ENCODE measurements around the gene ZDHHC7. TPM values are rescaled to one million over a fixed set of nuclear protein-coding genes. Genes with fewer than 3 reads are reported as not detected.
A peak's percentile ranks its signal among the peaks of the same experiment; 100 is the strongest.

ZDHHC7 gene
- total RNA-seq, 1 donor from 2014 or later, result 59.2 TPM

- TF ChIP-seq, protein P1, sequence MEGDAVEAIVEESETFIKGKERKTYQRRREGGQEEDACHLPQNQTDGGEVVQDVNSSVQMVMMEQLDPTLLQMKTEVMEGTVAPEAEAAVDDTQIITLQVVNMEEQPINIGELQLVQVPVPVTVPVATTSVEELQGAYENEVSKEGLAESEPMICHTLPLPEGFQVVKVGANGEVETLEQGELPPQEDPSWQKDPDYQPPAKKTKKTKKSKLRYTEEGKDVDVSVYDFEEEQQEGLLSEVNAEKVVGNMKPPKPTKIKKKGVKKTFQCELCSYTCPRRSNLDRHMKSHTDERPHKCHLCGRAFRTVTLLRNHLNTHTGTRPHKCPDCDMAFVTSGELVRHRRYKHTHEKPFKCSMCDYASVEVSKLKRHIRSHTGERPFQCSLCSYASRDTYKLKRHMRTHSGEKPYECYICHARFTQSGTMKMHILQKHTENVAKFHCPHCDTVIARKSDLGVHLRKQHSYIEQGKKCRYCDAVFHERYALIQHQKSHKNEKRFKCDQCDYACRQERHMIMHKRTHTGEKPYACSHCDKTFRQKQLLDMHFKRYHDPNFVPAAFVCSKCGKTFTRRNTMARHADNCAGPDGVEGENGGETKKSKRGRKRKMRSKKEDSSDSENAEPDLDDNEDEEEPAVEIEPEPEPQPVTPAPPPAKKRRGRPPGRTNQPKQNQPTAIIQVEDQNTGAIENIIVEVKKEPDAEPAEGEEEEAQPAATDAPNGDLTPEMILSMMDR (IDR thresholded peaks at IDR 0.05; ENCODE audit: insufficient read depth, low read depth, low read length), result no peak
- no peak for TF ChIP-seq EZH2 (IDR thresholded peaks at IDR 0.05; ENCODE audit: insufficient read depth, low read length)
- H3K27me3 Mint-ChIP-seq (ENCODE audit: low read depth, unreplicated experiment), result no peaks in the 10 kb centered on the region
- H3K27me3 ChIP-seq (ENCODE audit: insufficient read depth, low read length), result no peaks in the 10 kb centered on the region
- no peaks in the 10 kb centered on the region for H3K9me3 ChIP-seq (ENCODE audit: insufficient read depth, low read depth, low read length)
- H3K4me1 ChIP-seq (ENCODE audit: insufficient read depth, low read length), result peaks cover 53% of the 10 kb centered on the region
- peaks cover 6% of the 10 kb centered on the region for H3K36me3 ChIP-seq (ENCODE audit: insufficient read depth, low read length)
- H3K4me3 ChIP-seq (ENCODE audit: insufficient read depth, low read depth, low read length), result no peak overlapping the region
- peak overlapping the region; percentile 28 for H3K9ac ChIP-seq (ENCODE audit: low read length)
- H2AFZ ChIP-seq (ENCODE audit: low read depth, low read length), result no peak overlapping the region
- H3K36me3 Mint-ChIP-seq (ENCODE audit: low read depth, unreplicated experiment), result peaks cover 11% of the 10 kb centered on the region
- DNase-seq (ENCODE audit: low read depth) (peak; percentile 49), FAIRE-seq (no peak)
- peak overlapping the region; percentile 1 for H3K27ac Mint-ChIP-seq (ENCODE audit: unreplicated experiment)
- H3K27ac ChIP-seq (ENCODE audit: low read depth, low read length), result peak overlapping the region; percentile 65
- no peaks in the 10 kb centered on the region for H3K9me3 Mint-ChIP-seq (ENCODE audit: unreplicated experiment)
- peaks cover 85% of the 10 kb centered on the region for H3K79me2 ChIP-seq (ENCODE audit: insufficient read depth, low read length)
- peak overlapping the region; percentile 69 for H3K4me2 ChIP-seq (ENCODE audit: low read length)
- no peak overlapping the region for H3K4me3 Mint-ChIP-seq (ENCODE audit: unreplicated experiment)
- H3K4me1 Mint-ChIP-seq (ENCODE audit: low read depth, unreplicated experiment), result peaks cover 52% of the 10 kb centered on the region
- H4K20me1 ChIP-seq (ENCODE audit: insufficient read depth, low read length), result peaks cover 10% of the 10 kb centered on the region
These were observed 12.1 kb downstream of the ZDHHC7 start for GRCh38 chr16:84999200-84999599.

DNA sequence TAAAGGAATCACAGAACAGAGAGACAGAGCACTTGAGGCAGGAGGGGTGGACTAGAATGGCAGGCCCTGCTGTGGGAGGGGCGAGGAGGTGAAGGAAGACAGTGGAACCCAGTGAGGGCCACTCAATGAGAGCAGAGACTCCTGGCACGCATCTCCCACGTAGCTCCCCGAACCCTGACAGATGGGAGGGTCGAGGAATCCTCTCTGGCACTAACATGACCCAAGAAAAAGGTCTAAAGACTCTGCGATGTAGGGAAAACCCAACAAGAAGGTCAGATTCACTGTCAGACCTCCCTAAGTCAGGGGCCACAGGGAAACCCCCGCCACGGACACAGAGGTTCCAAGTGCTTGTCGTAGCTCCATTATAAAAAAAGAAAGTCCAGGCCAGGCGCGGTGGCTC is 15.0 kb downstream of the ZDHHC7 start:
- Mint-ChIP-seq H3K4me3 (ENCODE audit: unreplicated experiment) (no peak overlapping the region), H3K36me3 (ENCODE audit: low read depth, unreplicated experiment) (peaks cover 19% of the 10 kb centered on the region), H3K9me3 (ENCODE audit: unreplicated experiment) (no peaks in the 10 kb centered on the region), H3K27ac (ENCODE audit: unreplicated experiment) (peak overlapping the region; percentile 47), H3K27me3 (ENCODE audit: low read depth, unreplicated experiment) (no peaks in the 10 kb centered on the region), H3K4me1 (ENCODE audit: low read depth, unreplicated experiment) (peaks cover 34% of the 10 kb centered on the region)
- H3K4me2 ChIP-seq (ENCODE audit: low read length), result no peak overlapping the region
- no peak overlapping the region for H2AFZ ChIP-seq (ENCODE audit: low read depth, low read length)
- no peaks in the 10 kb centered on the region for H3K9me3 ChIP-seq (ENCODE audit: insufficient read depth, low read depth, low read length)
- peaks cover 80% of the 10 kb centered on the region for H3K79me2 ChIP-seq (ENCODE audit: insufficient read depth, low read length)
- peaks cover 35% of the 10 kb centered on the region for H3K4me1 ChIP-seq (ENCODE audit: insufficient read depth, low read length)
- TF ChIP-seq, protein P1 (IDR thresholded peaks at IDR 0.05; ENCODE audit: insufficient read depth, low read depth, low read length), result no peak
- no peak for TF ChIP-seq EZH2 (IDR thresholded peaks at IDR 0.05; ENCODE audit: insufficient read depth, low read length)
- DNase-seq (ENCODE audit: low read depth) (no peak), FAIRE-seq (no peak)
- H3K27me3 ChIP-seq (ENCODE audit: insufficient read depth, low read length), result no peaks in the 10 kb centered on the region
- no peak overlapping the region for H3K4me3 ChIP-seq (ENCODE audit: insufficient read depth, low read depth, low read length)
- H3K36me3 ChIP-seq (ENCODE audit: insufficient read depth, low read length), result peaks cover 17% of the 10 kb centered on the region
- H3K27ac ChIP-seq (ENCODE audit: low read depth, low read length), result no peak overlapping the region
- H3K9ac ChIP-seq (ENCODE audit: low read length), result no peak overlapping the region
- peaks cover 13% of the 10 kb centered on the region for H4K20me1 ChIP-seq (ENCODE audit: insufficient read depth, low read length)

DNA sequence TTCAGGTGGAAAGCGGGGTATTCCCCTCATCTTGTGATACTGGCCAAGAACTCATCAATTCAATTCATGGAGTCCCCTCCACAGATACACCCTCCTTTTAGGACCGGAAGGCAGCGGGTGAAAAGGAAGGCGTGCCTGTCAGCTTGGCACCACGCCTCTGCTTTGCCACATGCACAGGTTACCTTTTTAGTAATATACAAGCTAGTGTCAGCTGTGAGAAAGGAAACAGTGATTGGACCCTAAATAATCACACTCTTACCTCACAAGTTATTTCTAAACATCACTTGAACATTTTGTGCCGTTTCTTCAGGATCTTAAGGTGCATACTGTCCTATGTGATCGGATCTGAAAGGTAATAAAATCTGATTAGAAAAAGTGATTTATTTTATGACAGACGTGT is 15.7 kb downstream of the ZDHHC7 start:
- H3K36me3 ChIP-seq (ENCODE audit: insufficient read depth, low read length), result peaks cover 17% of the 10 kb centered on the region
- TF ChIP-seq, protein P1 (IDR thresholded peaks at IDR 0.05; ENCODE audit: insufficient read depth, low read depth, low read length), result no peak
- no peak for TF ChIP-seq EZH2 (IDR thresholded peaks at IDR 0.05; ENCODE audit: insufficient read depth, low read length)
- no peak overlapping the region for H3K4me3 ChIP-seq (ENCODE audit: insufficient read depth, low read depth, low read length)
- no peaks in the 10 kb centered on the region for H3K27me3 ChIP-seq (ENCODE audit: insufficient read depth, low read length)
- no peak overlapping the region for H3K4me3 Mint-ChIP-seq (ENCODE audit: unreplicated experiment)
- no peaks in the 10 kb centered on the region for H3K9me3 Mint-ChIP-seq (ENCODE audit: unreplicated experiment)
- H3K4me2 ChIP-seq (ENCODE audit: low read length), result peak overlapping the region; percentile 74
- no peak for FAIRE-seq
- H3K79me2 ChIP-seq (ENCODE audit: insufficient read depth, low read length), result peaks cover 79% of the 10 kb centered on the region
- H3K27ac ChIP-seq (ENCODE audit: low read depth, low read length), result peak overlapping the region; percentile 95
- H3K27me3 Mint-ChIP-seq (ENCODE audit: low read depth, unreplicated experiment), result no peaks in the 10 kb centered on the region
- H3K4me1 ChIP-seq (ENCODE audit: insufficient read depth, low read length), result peaks cover 33% of the 10 kb centered on the region
- peak overlapping the region; percentile 87 for H3K27ac Mint-ChIP-seq (ENCODE audit: unreplicated experiment)
- peaks cover 9% of the 10 kb centered on the region for H4K20me1 ChIP-seq (ENCODE audit: insufficient read depth, low read length)
- no peak for DNase-seq (ENCODE audit: low read depth)
- H3K36me3 Mint-ChIP-seq (ENCODE audit: low read depth, unreplicated experiment), result peaks cover 19% of the 10 kb centered on the region
- peaks cover 30% of the 10 kb centered on the region for H3K4me1 Mint-ChIP-seq (ENCODE audit: low read depth, unreplicated experiment)
- peak overlapping the region; percentile 76 for H3K9ac ChIP-seq (ENCODE audit: low read length)
- no peak overlapping the region for H2AFZ ChIP-seq (ENCODE audit: low read depth, low read length)
- no peaks in the 10 kb centered on the region for H3K9me3 ChIP-seq (ENCODE audit: insufficient read depth, low read depth, low read length)

All from astrocyte (in vitro differentiated cells and primary cell).